ENCODE measurements around the gene LRRIQ1. TPM values are rescaled to one million over a fixed set of nuclear protein-coding genes. Genes with fewer than 3 reads are reported as not detected.

Gene LRRIQ1
- total RNA-seq, 2 donors from 2014 or later = 0.14 TPM; not detected in 1

GRCh38 chr12:85277191-85277590 is 241.0 kb downstream of the LRRIQ1 start:
- intact Hi-C loops (cut with DNase I) = no loop called here
- DNase-seq (ENCODE audit: low spot score) = no peak

- peak; percentile 64 for DNase-seq (ENCODE audit: low spot score)
- intact Hi-C loops (cut with DNase I) = no loop called here
Observed at GRCh38 chr12:85277900-85278597, 241.9 kb downstream of the LRRIQ1 start.

GRCh38 chr12:85278598-85279448 is 242.7 kb downstream of the LRRIQ1 start:
- no peak for DNase-seq (ENCODE audit: low spot score)
- intact Hi-C loops (cut with DNase I) = no loop called here

GRCh38 chr12:85279449-85280164 is 243.5 kb downstream of the LRRIQ1 start:
- intact Hi-C loops (cut with DNase I) = no loop called here
- DNase-seq (ENCODE audit: low spot score) = no peak

- DNase-seq (ENCODE audit: low spot score) = no peak
- intact Hi-C loops (cut with DNase I) = no loop called here
Observed at GRCh38 chr12:85280165-85280983, 244.2 kb downstream of the LRRIQ1 start, which contains the start of gene ALX1. TSS of gene ALX1 (plus strand) at chr12:85280220. CDS start at chr12:85280262, 42 bp downstream.

GRCh38 chr12:85280984-85281630 is 245.0 kb downstream of the LRRIQ1 start:
- intact Hi-C loops (cut with DNase I) = no loop called here
- no peak for DNase-seq (ENCODE audit: low spot score)

- intact Hi-C loops (cut with DNase I) = no loop called here
- no peak for DNase-seq (ENCODE audit: low spot score)
Observed at GRCh38 chr12:85281636-85282312, 245.6 kb downstream of the LRRIQ1 start.

- intact Hi-C loops (cut with DNase I) = no loop called here
- DNase-seq (ENCODE audit: low spot score) = no peak
Observed at GRCh38 chr12:85283560-85283959, 247.4 kb downstream of the LRRIQ1 start.

Other genes with a start within 250 kb of the LRRIQ1 start
- under 1 TPM; 0.24 to 0.97 TPM for gene SLC6A15, start 123.6 kb upstream of the LRRIQ1 start, total RNA-seq
- not detected for gene TSPAN19, start 74 bp upstream of the LRRIQ1 start, total RNA-seq
- gene ALX1, start 243.9 kb downstream of the LRRIQ1 start, total RNA-seq = not detected

All from posterior vena cava (tissue), 2 donors.